Measurements from ENCODE around the gene ISL2.

DNA sequence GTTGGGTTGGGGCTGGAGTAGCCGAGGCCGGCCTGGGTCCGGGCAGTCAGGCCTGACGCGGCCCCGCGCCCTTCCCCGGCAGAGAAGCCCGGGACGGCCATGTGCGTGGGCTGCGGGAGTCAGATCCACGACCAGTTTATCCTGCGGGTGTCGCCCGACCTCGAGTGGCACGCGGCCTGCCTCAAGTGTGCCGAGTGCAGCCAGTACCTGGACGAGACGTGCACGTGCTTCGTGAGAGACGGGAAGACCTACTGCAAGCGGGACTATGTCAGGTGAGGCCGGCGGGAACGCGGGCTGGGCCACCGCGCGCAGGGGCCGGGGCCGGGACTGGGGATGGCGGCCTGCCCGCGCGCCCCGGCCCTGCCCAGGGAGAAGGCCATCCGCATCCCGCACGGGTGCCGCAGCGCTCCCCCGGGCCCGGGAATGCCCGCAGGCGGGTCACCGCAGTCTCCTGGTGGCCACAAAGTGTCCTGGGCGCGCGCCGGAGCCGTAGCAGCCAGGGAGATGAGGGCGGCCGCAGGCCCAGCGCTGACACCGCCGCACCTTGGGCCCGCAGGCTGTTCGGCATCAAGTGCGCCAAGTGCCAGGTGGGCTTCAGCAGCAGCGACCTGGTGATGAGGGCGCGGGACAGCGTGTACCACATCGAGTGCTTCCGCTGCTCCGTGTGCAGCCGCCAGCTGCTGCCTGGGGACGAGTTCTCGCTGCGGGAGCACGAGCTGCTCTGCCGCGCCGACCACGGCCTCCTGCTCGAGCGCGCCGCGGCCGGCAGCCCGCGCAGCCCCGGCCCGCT, 1.3 kb downstream of the ISL2 start:
- TF ChIP-seq ZNF24 (IDR thresholded peaks at IDR 0.05) (no peak), MAFK (IDR thresholded peaks at IDR 0.05; ENCODE audit: low read length) (no peak), TSC22D4 (tag; IDR thresholded peaks at IDR 0.05) (no peak), FOXJ3 (CRISPR knock-in tag; IDR thresholded peaks at IDR 0.05) (no peak), ZNF274 (IDR thresholded peaks at IDR 0.05; ENCODE audit: borderline replicate concordance, low read depth, low read length) (no peak), KLF13 (tag; IDR thresholded peaks at IDR 0.05; ENCODE audit: borderline replicate concordance, low read depth) (no peak), ZNF12 (CRISPR knock-in tag; IDR thresholded peaks at IDR 0.05) (no peak), HBP1 (CRISPR knock-in tag; IDR thresholded peaks at IDR 0.05) (no peak), RAD21 (CRISPR knock-in tag; conservative IDR thresholded peaks at IDR 0.05 in 1 of 2, IDR thresholded peaks at IDR 0.05 in 1 of 2) (no peak)
